Measurements from ENCODE around the gene CNTNAP2. TPM values are rescaled to one million over a fixed set of nuclear protein-coding genes. Genes with fewer than 3 reads are reported as not detected.

CNTNAP2 gene
- total RNA-seq, 2 experiments from 2014 or later = not detected

- POLR2A ChIA-PET = no interaction called here
- Mint-ChIP-seq H3K27ac (no peak overlapping the region), H3K4me1 (ENCODE audit: low read depth) (no peaks in the 10 kb centered on the region), H3K27me3 (no peaks in the 10 kb centered on the region), H3K4me3 (no peak overlapping the region), H3K9me3 (peaks cover 6% of the 10 kb centered on the region), H3K36me3 (no peaks in the 10 kb centered on the region)
- intact Hi-C loops (cut with micrococcal nuclease) = no loop called here
- CTCF ChIA-PET = no interaction called here
- no peak for DNase-seq
Observed at GRCh38 chr7:147658392-147658967, 1541.9 kb downstream of the CNTNAP2 start.

GRCh38 chr7:147659036-147659995 is 1542.7 kb downstream of the CNTNAP2 start:
- POLR2A ChIA-PET = no interaction called here
- H3K9me3 Mint-ChIP-seq = peaks cover 6% of the 10 kb centered on the region
- intact Hi-C loops (cut with micrococcal nuclease) = no loop called here
- CTCF ChIA-PET = no interaction called here
- H3K4me3 Mint-ChIP-seq = no peak overlapping the region
- H3K36me3 Mint-ChIP-seq = no peaks in the 10 kb centered on the region
- no peaks in the 10 kb centered on the region for H3K4me1 Mint-ChIP-seq (ENCODE audit: low read depth)
- DNase-seq = no peak
- H3K27ac Mint-ChIP-seq = no peak overlapping the region
- no peaks in the 10 kb centered on the region for H3K27me3 Mint-ChIP-seq

GRCh38 chr7:147664541-147664940 is 1547.9 kb downstream of the CNTNAP2 start:
- intact Hi-C loops (cut with micrococcal nuclease) = no loop called here
- Mint-ChIP-seq H3K9me3 (peaks cover 15% of the 10 kb centered on the region), H3K4me1 (ENCODE audit: low read depth) (no peaks in the 10 kb centered on the region), H3K27ac (no peak overlapping the region), H3K4me3 (no peak overlapping the region), H3K27me3 (no peaks in the 10 kb centered on the region), H3K36me3 (no peaks in the 10 kb centered on the region)
- no peak for DNase-seq
- ChIA-PET POLR2A (no interaction called here), CTCF (no interaction called here)

- intact Hi-C loops (cut with micrococcal nuclease) = no loop called here
- no peak for DNase-seq
- ChIA-PET CTCF (no interaction called here), POLR2A (no interaction called here)
- H3K4me1 Mint-ChIP-seq (ENCODE audit: low read depth) = no peaks in the 10 kb centered on the region
- no peak overlapping the region for H3K27ac Mint-ChIP-seq
- peaks cover 10% of the 10 kb centered on the region for H3K9me3 Mint-ChIP-seq
- no peaks in the 10 kb centered on the region for H3K36me3 Mint-ChIP-seq
- no peaks in the 10 kb centered on the region for H3K27me3 Mint-ChIP-seq
- no peak overlapping the region for H3K4me3 Mint-ChIP-seq
Observed at GRCh38 chr7:147670759-147671158, 1554.2 kb downstream of the CNTNAP2 start.

GRCh38 chr7:147674705-147675104 is 1558.1 kb downstream of the CNTNAP2 start:
- no peaks in the 10 kb centered on the region for H3K27me3 Mint-ChIP-seq
- POLR2A ChIA-PET = no interaction called here
- DNase-seq = no peak
- CTCF ChIA-PET = no interaction called here
- intact Hi-C loops (cut with micrococcal nuclease) = no loop called here
- peaks cover under 1% of the 10 kb centered on the region for H3K9me3 Mint-ChIP-seq
- H3K36me3 Mint-ChIP-seq = no peaks in the 10 kb centered on the region
- no peak overlapping the region for H3K4me3 Mint-ChIP-seq
- H3K27ac Mint-ChIP-seq = no peak overlapping the region
- H3K4me1 Mint-ChIP-seq (ENCODE audit: low read depth) = no peaks in the 10 kb centered on the region

GRCh38 chr7:147678943-147679342 is 1562.3 kb downstream of the CNTNAP2 start:
- ChIA-PET CTCF (no interaction called here), POLR2A (no interaction called here)
- intact Hi-C loops (cut with micrococcal nuclease) = no loop called here
- no peak for DNase-seq
- Mint-ChIP-seq H3K36me3 (no peaks in the 10 kb centered on the region), H3K4me3 (no peak overlapping the region), H3K27me3 (no peaks in the 10 kb centered on the region), H3K9me3 (peaks cover 2% of the 10 kb centered on the region), H3K4me1 (ENCODE audit: low read depth) (no peaks in the 10 kb centered on the region), H3K27ac (no peak overlapping the region)

- H3K36me3 Mint-ChIP-seq = no peaks in the 10 kb centered on the region
- CTCF ChIA-PET = no interaction called here
- no peaks in the 10 kb centered on the region for H3K27me3 Mint-ChIP-seq
- no peak for DNase-seq
- H3K27ac Mint-ChIP-seq = no peak overlapping the region
- intact Hi-C loops (cut with micrococcal nuclease) = no loop called here
- H3K9me3 Mint-ChIP-seq = peaks cover 2% of the 10 kb centered on the region
- no peak overlapping the region for H3K4me3 Mint-ChIP-seq
- POLR2A ChIA-PET = no interaction called here
- no peaks in the 10 kb centered on the region for H3K4me1 Mint-ChIP-seq (ENCODE audit: low read depth)
Observed at GRCh38 chr7:147681530-147681929, 1564.9 kb downstream of the CNTNAP2 start.

GRCh38 chr7:147700702-147701101 is 1584.1 kb downstream of the CNTNAP2 start:
- Mint-ChIP-seq H3K4me1 (ENCODE audit: low read depth) (no peaks in the 10 kb centered on the region), H3K9me3 (peaks cover 8% of the 10 kb centered on the region), H3K4me3 (no peak overlapping the region), H3K27me3 (no peaks in the 10 kb centered on the region), H3K36me3 (no peaks in the 10 kb centered on the region), H3K27ac (no peak overlapping the region)
- intact Hi-C loops (cut with micrococcal nuclease) = no loop called here
- no peak for DNase-seq
- CTCF ChIA-PET = no interaction called here
- POLR2A ChIA-PET = no interaction called here

GRCh38 chr7:147707926-147708325 is 1591.3 kb downstream of the CNTNAP2 start:
- intact Hi-C loops (cut with micrococcal nuclease) = no loop called here
- no peak overlapping the region for H3K4me3 Mint-ChIP-seq
- H3K4me1 Mint-ChIP-seq (ENCODE audit: low read depth) = no peaks in the 10 kb centered on the region
- DNase-seq = no peak
- CTCF ChIA-PET = no interaction called here
- no peaks in the 10 kb centered on the region for H3K27me3 Mint-ChIP-seq
- no peaks in the 10 kb centered on the region for H3K36me3 Mint-ChIP-seq
- POLR2A ChIA-PET = no interaction called here
- H3K9me3 Mint-ChIP-seq = peaks cover 36% of the 10 kb centered on the region
- H3K27ac Mint-ChIP-seq = no peak overlapping the region

- ChIA-PET POLR2A (no interaction called here), CTCF (no interaction called here)
- Mint-ChIP-seq H3K4me3 (no peak overlapping the region), H3K4me1 (ENCODE audit: low read depth) (no peaks in the 10 kb centered on the region), H3K27me3 (no peaks in the 10 kb centered on the region), H3K9me3 (peaks cover 36% of the 10 kb centered on the region), H3K36me3 (no peaks in the 10 kb centered on the region), H3K27ac (no peak overlapping the region)
- intact Hi-C loops (cut with micrococcal nuclease) = no loop called here
- DNase-seq = no peak
Observed at GRCh38 chr7:147708871-147709270, 1592.3 kb downstream of the CNTNAP2 start.

- no peak overlapping the region for H3K27ac Mint-ChIP-seq
- intact Hi-C loops (cut with micrococcal nuclease) = no loop called here
- H3K9me3 Mint-ChIP-seq = peaks cover 26% of the 10 kb centered on the region
- H3K4me3 Mint-ChIP-seq = no peak overlapping the region
- DNase-seq = no peak
- no peaks in the 10 kb centered on the region for H3K27me3 Mint-ChIP-seq
- ChIA-PET CTCF (no interaction called here), POLR2A (no interaction called here)
- H3K4me1 Mint-ChIP-seq (ENCODE audit: low read depth) = no peaks in the 10 kb centered on the region
- no peaks in the 10 kb centered on the region for H3K36me3 Mint-ChIP-seq
Observed at GRCh38 chr7:147711447-147711846, 1594.8 kb downstream of the CNTNAP2 start.

GRCh38 chr7:147721962-147722830 is 1605.6 kb downstream of the CNTNAP2 start:
- intact Hi-C loops (cut with micrococcal nuclease) = no loop called here
- Mint-ChIP-seq H3K27ac (no peak overlapping the region), H3K27me3 (no peaks in the 10 kb centered on the region), H3K4me1 (ENCODE audit: low read depth) (no peaks in the 10 kb centered on the region), H3K4me3 (no peak overlapping the region), H3K36me3 (no peaks in the 10 kb centered on the region), H3K9me3 (peaks cover 4% of the 10 kb centered on the region)
- DNase-seq = no peak
- POLR2A ChIA-PET = no interaction called here
- CTCF ChIA-PET = no interaction called here
